Sciatic nerve (tissue), 2 donors: ENCODE measurements around the gene TEKTIP1. TPM values are rescaled to one million over a fixed set of nuclear protein-coding genes. Genes with fewer than 3 reads are reported as not detected.
A peak's percentile ranks its signal among the peaks of the same experiment; 100 is the strongest.
"Not testable (repeated sequence)": the region's sequence is repeated elsewhere in the genome, so short reads cannot be mapped to it uniquely, and the experiment has no call there.

Experiments
- ATAC-seq: fragments of 200-7000 bp; cut with Tn5 transposase; one replicate; pipeline ENCODE4 v1.9.1; 2020; ENCODE audit warnings: mild to moderate bottlenecking, moderate library complexity
- DNase-seq: peaks from one replicate; pipeline ENCODE4 v3.0.0-alpha.2; 2020; ENCODE audit warnings: low spot score
- intact Hi-C: fragments of 100-400 bp; cut with DNase I; formaldehyde crosslinking; loops from one replicate; pipeline ENCODE4 v1.14.2; 2022
- total RNA-seq: library from RNA; stranded (reverse); fragmentation: NEBNext Ultra II Directional; extraction: Animal tissue kit (Norgen Biotek cat#: 25700); gene quantifications from one replicate; pipeline ENCODE4 v1.2.1, GENCODE V29; 2021
- donor health status: DM: no; HTN: no; CAD: no.
- donor health status: DM: no; HTN: no; CAD: no.

TEKTIP1 gene
- total RNA-seq, 1 donor from 2014 or later: 4.9 TPM

DNA sequence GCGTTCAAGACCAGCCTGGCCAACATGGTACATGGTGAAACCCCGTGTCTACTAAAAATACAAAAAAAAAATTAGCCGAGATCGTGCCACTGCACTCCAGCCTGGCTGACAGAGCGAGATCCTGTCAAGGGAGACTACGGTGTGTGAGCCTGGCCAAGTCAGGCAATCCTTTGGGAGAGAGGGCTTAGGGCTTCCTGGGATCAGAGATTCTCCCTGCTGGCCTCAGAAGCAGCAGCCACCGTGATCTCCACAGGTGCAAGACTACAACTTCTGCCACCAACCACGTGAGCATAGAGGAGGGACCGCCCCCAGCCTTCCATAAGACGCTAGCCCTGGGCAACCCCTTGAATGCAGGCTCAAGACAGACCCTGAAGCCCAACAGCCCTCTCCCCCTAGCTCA, 10.8 kb downstream of the TEKTIP1 start:
- DNase-seq (no peak), ATAC-seq (no peak)
- intact Hi-C loops: loop anchor here (10.0 kb wide), 1 partner anchor 65 kb away; no protein-coding TSS in a partner anchor

- no peak for ATAC-seq
- no peak for DNase-seq
- intact Hi-C loops: no loop called here
Observed at GRCh38 chr19:3550947-3551791, 12.2 kb downstream of the TEKTIP1 start.

DNA sequence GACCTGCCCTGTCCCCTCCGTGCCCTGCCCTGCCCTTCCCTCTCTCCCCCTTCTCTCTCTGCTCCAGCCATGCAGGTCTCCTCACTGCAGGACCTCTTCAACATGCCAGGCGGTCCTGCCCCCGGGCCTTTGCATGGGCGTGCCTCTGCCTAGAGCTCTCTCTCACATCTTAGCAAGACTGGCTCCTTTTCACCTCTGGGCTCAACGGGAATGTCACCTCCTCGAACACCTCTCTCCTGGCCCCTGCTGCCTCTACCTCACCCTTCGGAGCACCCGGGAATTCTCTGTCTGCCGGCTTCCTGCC, 12.8 kb downstream of the TEKTIP1 start:
- DNase-seq (no peak), ATAC-seq (no peak)
- intact Hi-C loops: no loop called here

- intact Hi-C loops: no loop called here
- no peak for ATAC-seq
- DNase-seq: no peak
Observed at GRCh38 chr19:3554254-3555083, 15.5 kb downstream of the TEKTIP1 start.

- intact Hi-C loops: no loop called here
- DNase-seq: no peak
- no peak for ATAC-seq
Observed at GRCh38 chr19:3555653-3556422, 16.9 kb downstream of the TEKTIP1 start.

DNA sequence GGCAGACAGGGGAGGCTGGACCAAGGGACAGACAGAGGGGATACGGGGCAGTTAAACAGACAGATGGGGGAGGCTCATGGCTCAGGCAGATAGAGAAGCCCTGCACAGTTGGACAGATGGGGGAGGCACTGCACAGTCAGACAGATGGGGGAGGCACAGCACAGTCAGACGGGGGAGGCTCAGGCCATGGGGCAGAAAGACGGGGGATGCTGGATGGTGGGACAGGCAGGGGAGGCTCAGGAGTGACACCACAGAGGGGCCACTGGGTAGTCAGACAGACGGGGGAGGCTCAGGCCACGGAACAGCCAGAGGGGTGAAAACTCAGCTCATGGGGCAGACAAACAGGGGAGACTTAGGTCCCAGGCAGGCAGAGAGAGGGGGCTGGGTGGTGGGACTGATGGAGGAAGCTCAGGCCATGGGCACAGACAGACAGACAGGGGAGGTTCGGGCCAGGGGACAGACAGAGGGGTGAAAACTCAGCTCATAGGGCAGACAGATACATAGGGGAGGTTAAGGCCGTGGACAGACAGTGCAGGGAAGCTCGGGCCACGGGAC, 17.5 kb downstream of the TEKTIP1 start:
- ATAC-seq (no peak), DNase-seq (no peak)
- intact Hi-C loops: no loop called here

GRCh38 chr19:3556978-3557460, 18.0 kb downstream of the TEKTIP1 start:
- ATAC-seq (no peak), DNase-seq (no peak)
- intact Hi-C loops: no loop called here

DNA sequence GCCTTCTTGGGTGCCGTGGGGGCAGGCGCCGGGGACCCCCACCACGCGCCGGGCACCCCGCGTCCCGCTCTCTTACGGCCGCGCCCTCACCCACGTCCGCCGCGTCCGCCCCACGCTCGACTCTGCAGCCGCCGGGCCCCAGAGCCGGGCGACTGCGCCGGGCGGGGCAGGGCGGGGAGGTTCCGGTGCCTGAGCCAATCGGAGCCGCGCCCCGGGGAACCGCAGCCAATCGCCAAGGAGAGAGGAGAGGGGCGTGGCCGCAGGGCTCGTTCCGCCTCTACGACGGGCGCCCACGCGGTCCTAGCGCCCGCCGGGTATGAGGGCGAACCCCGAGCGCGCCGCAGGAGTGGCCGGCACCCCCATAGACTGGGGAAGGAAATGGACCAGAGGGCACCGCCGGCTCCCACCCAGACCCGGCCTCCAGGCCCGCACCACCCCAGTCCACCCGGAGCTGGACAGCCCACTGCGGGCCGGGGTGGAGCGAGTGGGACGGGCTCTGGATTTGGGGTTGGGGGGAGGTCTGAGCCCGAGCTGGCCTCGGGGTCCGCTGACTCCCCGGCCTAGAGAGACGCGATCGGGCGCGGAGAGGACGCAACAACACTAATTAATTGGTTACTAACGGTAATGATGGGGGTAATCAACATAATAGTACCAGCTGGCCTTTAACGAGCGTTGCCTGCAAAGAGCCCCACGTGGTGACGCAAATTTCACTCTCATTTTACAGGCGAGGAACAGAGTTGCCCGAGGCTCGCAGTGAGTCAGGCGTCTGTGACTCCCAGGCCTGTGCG, 18.7 kb downstream of the TEKTIP1 start, which contains the start of gene MFSD12:
MFSD12 (minus strand) TSS at position 126 of the 788 bp plus-strand sequence. CDS start 183 bp downstream, outside the sequence.
- ATAC-seq (peak; percentile 98), DNase-seq (peak; percentile 97)
- intact Hi-C loops: no loop called here

GRCh38 chr19:3563709-3564524, 24.9 kb downstream of the TEKTIP1 start:
- intact Hi-C loops: no loop called here
- DNase-seq (no peak), ATAC-seq (no peak)

GRCh38 chr19:3565139-3565538, 26.2 kb downstream of the TEKTIP1 start:
- intact Hi-C loops: no loop called here
- DNase-seq (no peak), ATAC-seq (no peak)

DNA sequence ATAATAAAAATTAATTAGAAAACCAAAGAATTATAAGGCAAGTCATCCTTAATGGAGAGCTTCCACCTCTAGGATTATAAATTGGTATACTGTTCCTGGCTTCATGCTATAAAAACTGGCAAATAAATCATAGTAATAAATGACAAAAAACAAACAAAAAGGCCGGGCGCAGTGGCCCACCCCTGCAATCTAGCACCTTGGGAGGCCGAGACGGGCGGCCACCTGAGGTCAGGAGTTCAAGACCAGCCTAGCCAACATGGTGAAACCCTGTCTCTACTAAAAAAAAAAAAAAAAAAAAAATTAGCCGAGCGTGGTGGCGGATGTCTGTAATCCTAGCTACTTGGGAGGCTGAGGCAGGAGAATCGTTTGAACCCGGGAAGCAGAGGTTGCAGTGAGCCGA, 31.1 kb downstream of the TEKTIP1 start:
- intact Hi-C loops, DNase-seq, ATAC-seq: not testable (repeated sequence)

GRCh38 chr19:3570606-3571011, 31.6 kb downstream of the TEKTIP1 start:
- no peak for DNase-seq
- no peak for ATAC-seq
- intact Hi-C loops: no loop called here

- ATAC-seq (peak; percentile 97), DNase-seq (peak; percentile 100)
- intact Hi-C loops: no loop called here
Observed at GRCh38 chr19:3572132-3572854, 33.3 kb downstream of the TEKTIP1 start.

GRCh38 chr19:3572855-3573161, 33.8 kb downstream of the TEKTIP1 start, which contains the start of gene HMG20B:
Gene HMG20B, plus strand, starts transcription at chr19:3572944. Its CDS starts 366 bp downstream, at chr19:3573310.
- no peak for ATAC-seq

GRCh38 chr19:3573162-3573857, 34.3 kb downstream of the TEKTIP1 start:
- intact Hi-C loops: no loop called here
- ATAC-seq (peak; percentile 0), DNase-seq (peak; percentile 75)

More at GRCh38 chr19:3572855-3573161, 33.8 kb downstream of the TEKTIP1 start, which contains the start of gene HMG20B:
- intact Hi-C loops: no loop called here
- no peak for DNase-seq
